OCI-LY3 (cell line): Measurements from ENCODE around the gene ABCC10.

Experiments used
- H2AFZ ChIP-seq: fragments of 200-600, 300-600 bp; shearing (Covaris generic); 2 replicates; pipeline ENCODE4 v1.6.0; 2014; ENCODE audit warnings: antibody characterized with exemption, low read depth, low read length
- H3K27ac ChIP-seq: fragments of 200-600, 300-600 bp; sonication (generic); 2 replicates; pipeline ENCODE4 v1.5.1; 2014; ENCODE audit warnings: mild to moderate bottlenecking, low read length, moderate library complexity, mixed read lengths
- H3K27me3 ChIP-seq: fragments of 200-600, 300-600 bp; sonication (generic); 2 replicates; pipeline ENCODE4 v1.6.1; 2014; ENCODE audit warnings: low read depth, low read length, mixed read lengths
- H3K36me3 ChIP-seq: fragments of 200-600, 300-600 bp; sonication (generic); replicated peaks from 2 replicates; pipeline ENCODE3; 2014; ENCODE audit warnings: low read depth, low read length, mixed read lengths
- H3K4me1 ChIP-seq: fragments of 300-600, 200-600 bp; sonication (generic); 2 replicates; pipeline ENCODE4 v1.6.1; 2014; ENCODE audit warnings: low read length, mixed read lengths
- H3K4me2 ChIP-seq: fragments of 200-600, 300-600 bp; sonication (generic); 2 replicates; pipeline ENCODE4 v1.6.1; 2014; ENCODE audit warnings: low read length, mixed read lengths
- H3K4me3 ChIP-seq: fragments of 300-600, 200-600 bp; sonication (generic); 2 replicates; pipeline ENCODE4 v1.5.1; 2014; ENCODE audit warnings: antibody characterized with exemption, mild to moderate bottlenecking, low read length, moderate library complexity
- H3K79me2 ChIP-seq: fragments of 300-600, 200-600 bp; shearing (Covaris generic); 2 replicates; pipeline ENCODE4 v1.6.1; 2014; ENCODE audit warnings: mild to moderate bottlenecking, low read length, mixed read lengths
- H3K9ac ChIP-seq: fragments of 300-600, 200-600 bp; shearing (Covaris generic); 2 replicates; pipeline ENCODE4 v1.6.0; 2014; ENCODE audit warnings: mild to moderate bottlenecking, low read length, moderate library complexity
- H3K9me3 ChIP-seq: fragments of 200-600, 300-600 bp; shearing (Covaris generic); 2 replicates; pipeline ENCODE4 v1.6.1; 2014; ENCODE audit warnings: low read length, mixed read lengths; ENCODE audit not compliant: insufficient read depth
- H4K20me1 ChIP-seq: fragments of 200-600, 300-600 bp; sonication (generic); 2 replicates; pipeline ENCODE4 v1.6.1; 2016; ENCODE audit warnings: low read length, mixed read lengths; ENCODE audit not compliant: insufficient read depth
- EZH2phosphoT487 ChIP-seq: fragments of 200-600 bp; shearing (Covaris generic); IDR thresholded peaks from 2 replicates; pipeline ENCODE4 v1.6.1; 2018; ENCODE audit warnings: antibody characterized with exemption, mixed run types, low read depth
- TF ChIP-seq, protein P1 (sequence below): fragments of 200-600, 300-600 bp; sonication (generic); IDR thresholded peaks from 2 replicates; pipeline ENCODE4 v1.5.1; 2014; ENCODE audit warnings: antibody characterized with exemption, low read length, low read depth

ABCC10 gene

DNA sequence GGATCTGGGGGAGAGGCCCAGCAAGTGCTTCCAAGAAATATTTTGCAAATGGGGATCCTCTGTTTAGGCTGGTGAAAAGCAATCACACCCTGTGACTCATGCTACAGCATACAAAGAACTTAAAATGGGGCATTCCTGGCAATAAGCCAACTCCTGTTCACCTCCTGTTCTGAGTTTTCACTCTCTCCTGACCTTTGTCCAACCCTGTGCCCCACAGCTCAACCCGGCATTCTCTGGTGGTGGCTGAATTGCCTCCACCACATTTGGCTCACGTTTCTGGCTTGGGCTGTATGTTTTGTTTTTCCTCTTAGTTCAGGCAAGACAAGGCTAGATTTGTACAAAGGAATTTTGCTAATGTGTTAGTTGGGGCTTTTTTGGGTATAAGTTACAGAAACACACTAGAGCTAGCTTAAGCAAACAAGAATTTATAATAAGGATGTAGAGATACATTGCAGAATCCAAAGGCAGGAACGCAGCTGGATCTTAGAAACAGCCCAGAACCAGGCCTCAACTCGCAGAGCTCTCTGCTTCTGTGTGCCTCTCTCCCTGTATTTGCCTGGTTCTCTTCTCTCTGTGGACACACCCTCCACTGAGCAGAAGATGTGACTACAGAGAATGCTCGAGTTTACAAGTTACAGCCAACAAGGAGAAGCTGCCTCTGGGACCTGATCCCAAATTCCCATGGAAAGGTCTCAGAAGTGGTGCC lies 9.4 kb downstream of the ABCC10 start:
- no peaks in the 10 kb centered on the region for H4K20me1 ChIP-seq
- H3K27me3 ChIP-seq: no peaks in the 10 kb centered on the region
- H3K9me3 ChIP-seq: no peaks in the 10 kb centered on the region
- no peak overlapping the region for H3K4me2 ChIP-seq
- H2AFZ ChIP-seq: no peak overlapping the region
- no peak for TF ChIP-seq EZH2phosphoT487
- TF ChIP-seq, protein P1, sequence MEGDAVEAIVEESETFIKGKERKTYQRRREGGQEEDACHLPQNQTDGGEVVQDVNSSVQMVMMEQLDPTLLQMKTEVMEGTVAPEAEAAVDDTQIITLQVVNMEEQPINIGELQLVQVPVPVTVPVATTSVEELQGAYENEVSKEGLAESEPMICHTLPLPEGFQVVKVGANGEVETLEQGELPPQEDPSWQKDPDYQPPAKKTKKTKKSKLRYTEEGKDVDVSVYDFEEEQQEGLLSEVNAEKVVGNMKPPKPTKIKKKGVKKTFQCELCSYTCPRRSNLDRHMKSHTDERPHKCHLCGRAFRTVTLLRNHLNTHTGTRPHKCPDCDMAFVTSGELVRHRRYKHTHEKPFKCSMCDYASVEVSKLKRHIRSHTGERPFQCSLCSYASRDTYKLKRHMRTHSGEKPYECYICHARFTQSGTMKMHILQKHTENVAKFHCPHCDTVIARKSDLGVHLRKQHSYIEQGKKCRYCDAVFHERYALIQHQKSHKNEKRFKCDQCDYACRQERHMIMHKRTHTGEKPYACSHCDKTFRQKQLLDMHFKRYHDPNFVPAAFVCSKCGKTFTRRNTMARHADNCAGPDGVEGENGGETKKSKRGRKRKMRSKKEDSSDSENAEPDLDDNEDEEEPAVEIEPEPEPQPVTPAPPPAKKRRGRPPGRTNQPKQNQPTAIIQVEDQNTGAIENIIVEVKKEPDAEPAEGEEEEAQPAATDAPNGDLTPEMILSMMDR: no peak
- H3K4me1 ChIP-seq: no peaks in the 10 kb centered on the region
- H3K79me2 ChIP-seq: peaks cover 3% of the 10 kb centered on the region; the same call in 1 of the 2 replicates
- no peak overlapping the region for H3K27ac ChIP-seq
- no peak overlapping the region for H3K9ac ChIP-seq
- H3K4me3 ChIP-seq: no peak overlapping the region
- peaks cover 51% of the 10 kb centered on the region for H3K36me3 ChIP-seq

DNA sequence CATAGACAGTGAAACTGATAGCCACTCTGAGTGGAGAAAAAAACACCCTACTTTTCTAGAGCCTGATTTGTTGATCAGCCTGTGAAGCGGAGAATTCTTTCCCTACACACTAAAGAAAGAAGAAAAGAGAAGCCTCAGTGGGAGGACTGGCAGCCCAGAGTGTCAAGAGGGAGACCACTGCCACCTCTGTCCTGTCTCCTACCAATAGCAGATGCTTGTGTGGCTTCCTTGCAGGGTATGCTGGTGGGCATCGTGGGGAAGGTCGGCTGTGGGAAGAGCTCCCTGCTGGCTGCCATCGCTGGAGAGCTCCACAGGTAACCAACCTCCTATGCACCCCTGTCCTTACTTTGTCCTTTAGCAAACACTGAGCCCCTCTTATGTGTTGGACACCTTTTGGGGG lies 10.4 kb downstream of the ABCC10 start:
- Histone ChIP-seq H3K36me3 (peaks cover 45% of the 10 kb centered on the region), H3K9ac (no peak overlapping the region), H4K20me1 (no peaks in the 10 kb centered on the region), H3K4me3 (no peak overlapping the region), H3K27ac (no peak overlapping the region), H3K9me3 (no peaks in the 10 kb centered on the region), H3K27me3 (no peaks in the 10 kb centered on the region), H2AFZ (no peak overlapping the region), H3K4me2 (no peak overlapping the region), H3K79me2 (no peaks in the 10 kb centered on the region), H3K4me1 (no peaks in the 10 kb centered on the region)
- no peak for TF ChIP-seq EZH2phosphoT487
- TF ChIP-seq, protein P1: no peak

DNA sequence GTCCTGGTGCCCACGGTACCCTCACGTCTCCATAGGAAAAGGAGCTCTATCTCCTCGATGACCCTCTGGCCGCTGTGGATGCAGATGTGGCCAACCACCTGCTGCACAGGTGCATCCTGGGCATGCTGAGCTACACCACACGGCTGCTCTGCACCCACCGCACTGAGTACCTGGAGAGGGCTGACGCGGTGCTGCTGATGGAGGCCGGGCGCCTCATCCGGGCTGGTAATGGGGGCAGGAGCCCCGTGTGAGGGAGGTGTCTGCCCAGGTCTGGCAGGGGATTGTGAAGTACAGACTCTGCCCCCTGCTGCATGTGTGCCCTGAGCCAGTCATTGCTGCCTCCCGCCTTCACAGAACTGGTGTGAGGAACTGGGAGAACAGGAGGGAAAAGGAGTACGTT lies 15.6 kb downstream of the ABCC10 start:
- H3K9me3 ChIP-seq: no peaks in the 10 kb centered on the region
- no peak overlapping the region for H2AFZ ChIP-seq
- no peak overlapping the region for H3K9ac ChIP-seq
- no peaks in the 10 kb centered on the region for H3K4me1 ChIP-seq
- H3K4me3 ChIP-seq: no peak overlapping the region
- no peaks in the 10 kb centered on the region for H3K79me2 ChIP-seq
- H3K36me3 ChIP-seq: peaks cover 32% of the 10 kb centered on the region
- no peak overlapping the region for H3K27ac ChIP-seq
- H3K27me3 ChIP-seq: no peaks in the 10 kb centered on the region
- H4K20me1 ChIP-seq: no peaks in the 10 kb centered on the region
- H3K4me2 ChIP-seq: no peak overlapping the region
- TF ChIP-seq, protein P1: no peak
- TF ChIP-seq EZH2phosphoT487: no peak

DNA sequence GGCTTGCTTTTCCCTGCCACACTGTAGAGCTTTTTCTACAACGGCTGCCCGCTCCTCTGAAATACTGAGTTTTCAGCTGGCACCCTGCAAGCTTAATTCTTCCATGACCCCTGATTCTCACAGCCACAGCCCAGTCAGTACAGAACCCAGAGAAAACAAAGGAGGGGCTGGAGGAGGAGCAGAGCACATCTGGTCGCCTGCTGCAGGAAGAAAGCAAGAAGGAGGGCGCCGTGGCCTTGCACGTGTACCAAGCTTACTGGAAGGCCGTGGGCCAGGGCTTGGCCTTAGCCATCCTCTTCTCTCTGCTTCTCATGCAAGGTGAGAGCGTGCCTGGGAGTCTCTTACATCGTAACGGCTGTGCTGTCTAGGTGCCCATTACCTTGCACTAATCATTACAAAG lies 16.7 kb downstream of the ABCC10 start:
- H3K79me2 ChIP-seq: no peaks in the 10 kb centered on the region
- H2AFZ ChIP-seq: no peak overlapping the region
- H3K27me3 ChIP-seq: no peaks in the 10 kb centered on the region
- H3K4me3 ChIP-seq: no peak overlapping the region
- no peak overlapping the region for H3K27ac ChIP-seq
- no peaks in the 10 kb centered on the region for H3K9me3 ChIP-seq
- H3K4me2 ChIP-seq: no peak overlapping the region
- TF ChIP-seq, protein P1: no peak
- TF ChIP-seq EZH2phosphoT487: no peak
- H3K36me3 ChIP-seq: peaks cover 21% of the 10 kb centered on the region
- H3K9ac ChIP-seq: no peak overlapping the region
- H4K20me1 ChIP-seq: no peaks in the 10 kb centered on the region
- H3K4me1 ChIP-seq: no peaks in the 10 kb centered on the region
